ENCODE results near the gene COL20A1.
"Not testable (repeated sequence)": the region's sequence is repeated elsewhere in the genome, so short reads cannot be mapped to it uniquely, and the experiment has no call there.

Gene COL20A1

GRCh38 chr20:63292904-63293303 lies at the start of gene COL20A1:
TSS of gene COL20A1 (plus strand) at chr20:63293186. CDS start at chr20:63295108, 1,922 bp downstream.
- no peak for DNase-seq

- DNase-seq = no peak
Measured at GRCh38 chr20:63243604-63244247, 49.3 kb upstream of the COL20A1 start.

- no peak for DNase-seq
Measured at GRCh38 chr20:63244468-63244867, 48.5 kb upstream of the COL20A1 start.

GRCh38 chr20:63246490-63247288 lies 46.3 kb upstream of the COL20A1 start:
- no peak for DNase-seq

- no peak for DNase-seq
Measured at GRCh38 chr20:63247671-63248228, 45.2 kb upstream of the COL20A1 start.

GRCh38 chr20:63248835-63249591 lies 44.0 kb upstream of the COL20A1 start:
- no peak for DNase-seq

- DNase-seq = no peak
Measured at GRCh38 chr20:63249891-63250290, 43.1 kb upstream of the COL20A1 start.

- not testable (repeated sequence) for DNase-seq
Measured at GRCh38 chr20:63251350-63251749, 41.6 kb upstream of the COL20A1 start.

GRCh38 chr20:63252284-63252711 lies 40.7 kb upstream of the COL20A1 start:
- no peak for DNase-seq

- DNase-seq = no peak
Measured at GRCh38 chr20:63253065-63253437, 39.9 kb upstream of the COL20A1 start.

GRCh38 chr20:63253438-63254231 lies 39.4 kb upstream of the COL20A1 start:
- no peak for DNase-seq

GRCh38 chr20:63254232-63254605 lies 38.8 kb upstream of the COL20A1 start, which contains the start of gene NKAIN4:
TSS of gene NKAIN4 (minus strand) at chr20:63254463. CDS start at chr20:63254450, 13 bp downstream.
- no peak for DNase-seq

- DNase-seq = no peak
Measured at GRCh38 chr20:63254606-63255384, 38.2 kb upstream of the COL20A1 start.

GRCh38 chr20:63255931-63256704 lies 36.9 kb upstream of the COL20A1 start:
- no peak for DNase-seq

- no peak for DNase-seq
Measured at GRCh38 chr20:63256954-63257353, 36.0 kb upstream of the COL20A1 start.

GRCh38 chr20:63257629-63258028 lies 35.4 kb upstream of the COL20A1 start:
- DNase-seq = no peak

- DNase-seq = no peak
Measured at GRCh38 chr20:63258781-63259180, 34.2 kb upstream of the COL20A1 start.

GRCh38 chr20:63259734-63260460 lies 33.1 kb upstream of the COL20A1 start:
- DNase-seq = no peak

GRCh38 chr20:63260521-63260920 lies 32.5 kb upstream of the COL20A1 start:
- no peak for DNase-seq

Data from stimulated activated CD4-positive, alpha-beta T cell treated with anti-CD3 and anti-CD28 coated beads, Interleukin-12 subunit alpha, Interleukin-12 subunit beta, amount 100 ng/mL, for 4 hours (primary cell).